Measurements from ENCODE around the gene ADGRD1.
A peak's percentile ranks its signal among the peaks of the same experiment; 100 is the strongest.

The ADGRD1 gene

DNA sequence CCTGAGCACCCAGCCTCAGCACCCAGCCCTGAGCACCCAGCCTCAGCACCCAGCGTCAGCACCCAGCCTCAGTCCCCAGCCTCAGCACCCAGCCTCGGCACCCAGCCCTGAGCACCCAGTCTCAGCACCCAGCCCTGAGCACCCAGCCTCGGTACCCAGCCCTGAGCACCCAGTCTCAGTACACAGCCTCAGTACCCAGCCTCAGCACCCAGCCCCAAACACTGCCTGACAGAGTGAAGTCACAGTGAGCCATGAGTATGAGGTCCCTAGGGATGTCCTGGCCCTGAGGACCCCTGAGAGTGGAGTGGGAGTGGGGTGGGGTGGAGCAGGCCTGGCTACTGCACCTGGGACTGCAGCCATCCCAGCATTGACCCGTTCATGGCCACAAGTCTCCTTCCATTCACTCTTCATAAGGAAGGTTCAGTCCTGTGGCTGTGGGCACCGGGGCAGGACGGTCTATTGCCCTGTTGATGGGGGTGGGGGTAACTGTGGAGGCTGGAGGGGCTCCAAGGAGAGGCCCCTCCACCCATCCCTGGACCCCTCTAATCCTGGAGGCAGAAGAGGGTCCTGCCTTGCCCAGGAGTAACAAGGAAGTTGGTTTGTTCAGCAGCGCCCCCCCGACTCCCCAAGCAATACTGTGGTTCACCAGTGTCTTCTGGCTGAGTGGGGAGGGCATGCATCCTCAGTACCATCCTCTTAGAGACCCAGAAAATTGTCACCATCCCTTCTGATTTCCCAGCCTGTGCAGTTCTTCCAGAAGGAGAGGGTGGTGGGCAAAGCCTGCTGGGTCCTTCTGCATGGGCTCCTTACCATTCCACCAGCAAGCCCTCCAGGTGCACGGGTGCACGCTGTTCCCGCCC is 140.5 kb downstream of the ADGRD1 start:
- DNase-seq, result no peak

DNA sequence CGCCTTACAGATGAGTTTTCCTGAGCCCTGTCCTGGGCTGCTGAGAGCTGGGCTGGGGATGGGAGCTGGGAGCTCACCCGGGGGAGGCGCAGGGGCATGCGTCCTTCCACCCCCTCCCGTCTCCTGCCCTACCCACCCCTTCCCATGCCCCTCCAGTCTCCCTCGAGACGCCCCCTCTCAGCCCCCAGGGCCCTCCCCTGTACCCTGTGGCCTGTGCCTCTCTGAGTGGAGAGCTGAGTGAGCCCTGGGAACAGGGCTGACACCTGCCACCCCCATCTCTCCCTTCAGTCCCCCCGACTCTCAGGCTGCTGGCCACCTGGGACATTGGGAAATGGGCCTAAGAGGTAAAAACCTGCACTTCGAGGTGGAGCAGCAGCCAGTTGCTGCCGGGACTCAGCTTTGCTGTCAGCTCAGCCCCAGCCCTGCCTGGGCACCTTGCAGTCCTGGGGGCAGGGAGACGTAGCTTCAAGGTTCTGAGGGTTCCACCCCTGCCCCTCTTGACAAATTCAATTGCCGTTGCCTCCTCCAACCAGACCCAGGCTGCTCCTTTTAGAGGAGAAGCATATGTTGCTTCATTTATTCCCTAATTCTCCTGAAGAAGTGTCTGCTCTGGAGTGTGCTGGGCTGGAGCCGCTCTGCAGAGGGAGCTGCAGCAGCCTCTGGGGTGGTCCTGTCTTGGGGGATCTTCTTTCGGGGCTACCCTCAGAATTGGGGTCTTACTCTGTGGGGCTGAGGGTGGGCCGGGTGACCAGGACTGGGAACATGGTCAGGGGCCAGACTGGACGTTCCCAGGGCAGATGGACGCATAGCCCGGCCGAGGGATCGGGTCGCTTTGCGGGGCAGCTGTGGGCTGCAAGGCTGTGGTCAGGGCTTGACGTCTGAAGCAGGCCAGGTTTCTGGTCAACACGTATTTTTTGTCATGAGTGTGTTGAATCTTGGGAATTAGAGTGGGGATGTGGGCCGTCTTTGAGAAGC is 141.4 kb downstream of the ADGRD1 start:
- no peak for DNase-seq

DNA sequence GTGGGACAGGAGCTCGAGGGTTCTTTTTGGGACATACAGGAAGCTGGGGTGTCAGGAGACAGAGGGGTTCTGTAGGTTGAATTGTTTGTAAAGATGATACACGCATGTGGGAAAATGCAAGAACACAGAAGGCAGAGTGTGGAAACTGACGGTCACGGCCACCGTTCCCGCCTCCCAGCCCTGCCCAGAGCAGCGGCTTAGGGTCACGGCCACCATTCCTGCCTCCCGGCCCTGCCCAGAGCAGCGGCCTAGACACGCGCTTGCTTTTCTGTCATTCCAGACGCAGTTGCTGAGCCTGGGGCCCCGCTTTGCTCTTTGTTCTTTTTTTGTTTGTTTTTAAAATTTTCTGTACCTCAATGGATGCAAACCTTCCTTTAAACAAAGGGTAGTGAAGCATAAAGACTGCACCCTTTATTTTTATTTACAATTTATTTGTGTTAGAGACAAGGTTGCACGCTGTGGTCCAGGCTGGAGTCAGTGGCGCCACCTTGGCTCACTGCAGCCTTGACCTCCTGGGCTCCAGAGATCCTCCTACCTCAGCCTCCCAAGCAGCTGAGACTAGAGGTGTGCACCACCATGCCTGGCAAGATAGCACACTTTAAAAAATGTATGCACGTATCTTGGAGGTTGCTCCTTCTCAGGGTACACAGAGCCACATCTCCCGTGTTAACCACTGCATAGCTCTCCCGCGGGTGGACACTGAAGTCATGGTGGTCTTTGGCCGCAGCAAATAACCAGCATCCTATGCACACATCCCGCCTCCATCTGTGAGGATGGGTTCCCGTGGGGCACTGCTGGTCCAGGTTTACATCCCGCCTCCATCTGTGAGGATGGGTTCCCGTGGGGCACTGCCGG is 142.3 kb downstream of the ADGRD1 start:
- DNase-seq, result no peak

- no peak for DNase-seq
These were observed 143.0 kb downstream of the ADGRD1 start for GRCh38 chr12:131096681-131097181.

DNA sequence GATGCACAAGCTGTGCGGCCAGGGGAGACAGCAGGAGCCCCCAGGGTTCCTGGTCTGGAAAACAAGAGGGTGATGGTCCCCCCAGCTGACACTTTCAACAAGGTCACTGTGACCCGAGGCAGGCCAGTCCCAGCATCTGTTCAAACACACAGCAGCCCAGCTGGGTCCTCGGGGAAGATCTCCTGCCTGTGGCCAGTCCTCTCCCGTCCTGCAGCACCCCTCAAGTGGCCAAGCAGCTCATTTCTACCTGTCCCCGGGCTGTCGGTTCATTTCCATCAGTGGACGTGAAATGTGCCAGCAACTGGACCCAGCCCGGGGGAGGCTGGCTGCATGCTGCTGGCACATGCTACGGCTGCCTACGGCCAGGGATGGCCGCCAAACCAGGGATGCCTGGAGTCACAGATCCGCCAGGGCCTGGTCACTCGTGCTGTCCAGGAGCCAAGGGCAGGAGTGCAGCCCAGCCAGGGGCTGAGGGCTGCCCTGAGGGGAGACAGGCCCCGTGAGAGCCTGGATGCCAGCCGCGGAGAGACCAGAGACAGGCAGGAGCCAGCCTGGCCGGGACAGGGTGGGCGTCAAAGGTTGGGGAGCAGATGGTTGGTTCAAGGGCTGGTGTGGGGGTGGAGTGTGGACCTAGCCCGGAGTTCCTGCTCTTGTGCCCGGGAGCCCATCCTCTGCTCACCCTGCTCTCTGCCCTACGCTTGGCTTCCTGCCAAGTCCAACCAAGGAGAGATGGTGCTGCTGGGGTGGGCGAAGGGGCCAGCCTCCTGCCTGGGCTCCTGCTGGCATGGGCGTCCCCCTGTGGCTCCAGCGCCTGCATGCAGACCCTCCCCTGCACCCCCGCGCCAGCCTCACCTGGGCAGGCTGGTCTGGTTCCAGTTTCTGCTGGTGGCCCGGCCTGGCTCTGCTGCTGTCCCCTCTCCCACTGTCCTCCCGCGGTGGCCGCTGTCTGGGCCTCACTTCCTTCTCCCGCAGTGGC is 143.8 kb downstream of the ADGRD1 start:
- DNase-seq, result no peak

DNA sequence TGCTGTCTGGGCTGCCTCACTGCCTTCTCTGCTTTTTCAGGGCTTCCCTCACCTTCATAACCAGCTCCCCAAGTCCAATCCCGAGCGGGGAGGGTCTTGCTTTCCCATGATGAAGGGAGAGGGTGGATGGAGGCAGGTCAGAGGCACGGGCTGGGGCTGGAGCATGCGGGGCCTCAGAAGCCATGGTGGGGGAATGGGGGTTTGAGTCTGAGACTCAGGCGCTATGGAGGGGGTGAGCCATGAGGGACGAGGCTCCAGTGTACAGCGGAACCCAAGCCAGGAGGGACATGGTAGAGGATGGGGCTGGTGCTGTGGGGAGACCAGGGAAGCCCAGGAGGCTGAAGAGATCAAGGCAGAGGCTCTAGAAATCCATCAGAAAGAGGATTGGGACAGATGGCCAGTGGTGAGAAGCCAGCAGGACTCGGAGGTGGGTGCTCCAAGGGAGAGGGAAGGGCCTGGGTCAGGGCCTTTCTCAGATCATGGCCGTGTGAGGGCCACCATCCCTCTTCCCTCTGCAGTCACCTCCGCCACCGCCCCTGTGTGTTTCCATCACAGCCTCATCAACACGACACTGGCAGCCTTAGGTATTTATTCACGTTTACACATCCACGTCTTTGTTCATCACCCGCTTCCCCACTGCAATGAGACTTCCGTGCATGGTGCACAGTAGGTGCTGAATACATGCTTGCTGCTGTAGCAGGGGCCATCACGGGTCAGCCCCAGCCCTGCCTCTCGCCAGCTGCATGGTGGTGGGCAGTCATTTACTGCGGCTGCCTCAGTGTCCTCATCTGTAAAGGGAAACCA is 144.7 kb downstream of the ADGRD1 start:
- no peak for DNase-seq

- DNase-seq, result no peak
These were observed 146.4 kb downstream of the ADGRD1 start for GRCh38 chr12:131100031-131100674.

- DNase-seq, result no peak
These were observed 147.3 kb downstream of the ADGRD1 start for GRCh38 chr12:131101006-131101405.

GRCh38 chr12:131101703-131102492 is 148.2 kb downstream of the ADGRD1 start:
- no peak for DNase-seq

DNA sequence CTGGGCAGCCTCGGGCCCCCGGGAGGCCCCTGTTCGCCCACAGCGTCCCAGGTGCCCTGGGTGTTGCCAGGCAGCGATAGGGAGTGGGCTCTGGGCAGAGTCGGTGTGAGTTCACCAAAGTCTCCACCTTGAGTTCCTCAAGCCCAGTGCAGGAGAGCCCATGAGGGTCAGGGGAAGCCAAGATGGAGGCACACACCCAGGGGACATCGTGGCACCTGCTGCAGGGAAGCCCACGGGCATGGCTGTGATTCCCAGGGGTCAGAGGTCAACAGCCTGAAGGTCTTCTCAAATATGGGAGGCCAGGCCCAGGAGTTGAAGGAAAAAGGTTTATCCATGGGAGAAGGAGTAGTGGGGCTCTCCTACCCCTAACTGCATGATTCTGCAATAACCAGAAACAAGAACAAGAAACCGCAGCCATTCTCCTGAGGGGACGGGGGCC is 148.8 kb downstream of the ADGRD1 start:
- no peak for DNase-seq

GRCh38 chr12:131102991-131103668 is 149.4 kb downstream of the ADGRD1 start:
- DNase-seq, result no peak

DNA sequence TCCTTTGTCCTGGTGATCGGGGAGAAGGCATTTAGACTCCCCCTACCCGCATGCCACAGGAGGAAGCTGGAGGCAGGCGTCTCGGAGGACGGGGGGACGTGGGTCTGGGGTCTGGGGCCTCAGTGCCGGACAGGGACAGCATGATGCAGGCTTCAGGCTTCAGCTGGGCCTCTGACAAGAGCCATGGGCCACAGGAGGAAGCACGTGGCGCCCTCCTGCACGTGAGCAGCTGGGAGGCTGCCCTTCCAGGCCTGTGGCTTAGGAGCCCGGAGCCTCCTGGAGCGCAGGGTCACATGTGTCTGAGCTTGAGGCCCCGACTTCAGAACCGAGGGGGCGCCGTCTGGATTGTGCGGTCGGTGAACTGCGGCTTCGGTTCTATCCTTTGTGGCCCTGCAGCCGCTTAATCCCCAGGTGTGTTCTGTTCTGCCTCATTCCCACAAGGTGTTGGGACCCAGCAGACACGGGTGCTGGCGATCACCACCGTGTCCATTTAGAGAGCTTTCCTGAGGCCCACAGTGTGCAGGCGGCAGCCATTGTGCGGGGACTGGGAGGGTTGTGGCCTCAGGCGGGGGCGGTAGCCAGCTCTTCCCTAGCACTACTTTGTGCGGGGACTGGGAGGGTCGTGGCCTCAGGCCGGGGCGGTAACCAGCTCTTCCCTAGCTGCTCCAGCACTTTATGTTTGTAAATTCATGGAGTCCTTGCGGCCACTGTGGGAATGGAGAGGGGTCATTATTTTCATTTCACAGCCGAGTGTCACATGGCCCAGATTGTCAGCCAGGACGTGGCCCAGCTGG is 150.2 kb downstream of the ADGRD1 start:
- DNase-seq, result no peak

DNA sequence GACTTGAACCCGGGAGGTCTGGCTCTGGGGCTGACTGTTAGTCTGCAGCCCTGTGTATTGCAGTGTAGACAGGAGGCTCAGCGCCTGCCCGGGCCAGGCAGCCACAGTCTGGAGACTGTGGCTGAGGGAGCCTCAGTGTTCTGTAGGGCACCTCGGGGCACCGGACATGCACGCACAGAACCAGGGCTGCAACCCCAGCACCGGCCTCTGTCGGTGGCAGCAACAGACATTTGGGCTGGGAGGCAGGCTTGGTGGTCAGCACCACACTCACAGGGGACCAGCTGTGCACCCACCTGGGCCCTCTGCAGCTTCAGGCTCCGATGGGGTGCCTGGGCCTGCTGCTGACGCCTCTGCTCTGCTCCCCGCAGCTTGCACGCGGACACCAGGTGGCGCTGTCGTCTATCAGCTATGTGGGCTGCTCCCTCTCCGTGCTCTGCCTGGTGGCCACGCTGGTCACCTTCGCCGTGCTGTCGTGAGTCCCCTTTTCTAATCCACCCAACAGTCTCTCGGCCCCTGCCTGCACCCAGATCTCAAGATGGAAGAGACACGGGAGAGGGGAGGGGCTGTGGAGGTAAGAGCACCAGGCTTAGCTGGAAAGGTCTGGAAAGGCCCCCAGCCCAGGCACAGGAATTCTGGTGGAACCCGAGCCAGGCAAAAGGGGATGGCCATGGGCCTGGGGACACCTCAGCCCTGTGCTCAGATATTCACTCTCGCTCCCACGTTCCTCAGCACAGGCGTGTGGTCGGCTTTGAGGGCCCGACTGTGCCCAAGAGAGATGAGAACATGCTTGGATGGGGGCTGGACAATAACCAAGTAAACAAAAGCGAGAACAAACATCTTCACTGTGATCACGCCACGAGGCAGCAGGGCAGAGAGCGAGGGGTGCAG is 151.0 kb downstream of the ADGRD1 start:
- peak; percentile 43 to 49 for DNase-seq

DNA sequence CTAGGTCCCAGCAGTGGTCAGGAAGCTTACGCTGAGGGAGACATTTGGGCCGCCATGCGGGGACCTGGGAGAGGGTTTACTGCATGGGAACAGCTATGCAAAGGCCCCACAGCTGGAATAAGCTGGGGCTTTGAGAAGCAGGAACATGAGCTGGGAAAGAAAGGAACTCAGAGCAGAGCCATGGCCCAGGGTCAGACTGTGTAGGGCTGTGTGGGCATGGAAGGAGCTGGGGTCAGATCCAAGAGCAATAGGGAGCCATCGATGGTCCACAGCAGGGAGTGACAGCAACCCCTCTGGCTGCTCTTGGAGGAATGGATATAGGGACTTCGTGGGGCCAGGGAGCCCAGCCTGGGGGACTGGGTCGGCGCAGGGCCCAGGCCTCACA is 151.6 kb downstream of the ADGRD1 start:
- no peak for DNase-seq

- DNase-seq, result no peak
These were observed 152.1 kb downstream of the ADGRD1 start for GRCh38 chr12:131105736-131106348.

- DNase-seq, result no peak
These were observed 152.7 kb downstream of the ADGRD1 start for GRCh38 chr12:131106349-131106941.

Measured in bone marrow (tissue), 2 donors.